ENCODE data around the gene ST8SIA4. TPM values are rescaled to one million over a fixed set of nuclear protein-coding genes. Genes with fewer than 3 reads are reported as not detected.

ST8SIA4 gene
- total RNA-seq, 1 experiment from 2014 or later: 0.47 TPM

DNA sequence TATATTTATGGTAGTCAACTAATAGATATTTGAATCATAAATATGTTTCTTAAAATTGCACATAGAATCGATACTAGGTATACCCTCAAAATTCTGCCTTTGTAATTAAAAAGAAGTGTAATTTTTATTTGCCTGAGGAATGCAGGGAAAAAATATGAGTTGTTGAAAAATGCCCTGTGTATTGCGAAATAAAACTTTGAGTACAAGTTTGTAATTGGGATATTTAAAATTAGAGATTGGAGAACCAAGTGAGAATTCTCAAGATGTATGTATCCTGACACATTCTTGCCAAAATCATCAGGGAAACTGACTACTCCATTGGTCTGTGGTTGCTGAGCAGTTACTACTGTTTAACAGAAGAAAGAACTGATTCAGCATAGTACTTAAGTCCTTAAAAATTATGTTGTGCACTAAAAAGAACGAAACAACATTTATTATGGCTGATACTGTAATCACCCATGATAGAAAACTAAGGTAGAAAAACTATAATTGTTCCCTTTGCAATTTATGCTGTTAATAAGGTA lies 36.0 kb downstream of the ST8SIA4 start:
- no peak for TF ChIP-seq EZH2 (IDR thresholded peaks at IDR 0.05; ENCODE audit: borderline replicate concordance, low read depth, low read length, poor library complexity, severe bottlenecking)
- TF ChIP-seq, protein P1, sequence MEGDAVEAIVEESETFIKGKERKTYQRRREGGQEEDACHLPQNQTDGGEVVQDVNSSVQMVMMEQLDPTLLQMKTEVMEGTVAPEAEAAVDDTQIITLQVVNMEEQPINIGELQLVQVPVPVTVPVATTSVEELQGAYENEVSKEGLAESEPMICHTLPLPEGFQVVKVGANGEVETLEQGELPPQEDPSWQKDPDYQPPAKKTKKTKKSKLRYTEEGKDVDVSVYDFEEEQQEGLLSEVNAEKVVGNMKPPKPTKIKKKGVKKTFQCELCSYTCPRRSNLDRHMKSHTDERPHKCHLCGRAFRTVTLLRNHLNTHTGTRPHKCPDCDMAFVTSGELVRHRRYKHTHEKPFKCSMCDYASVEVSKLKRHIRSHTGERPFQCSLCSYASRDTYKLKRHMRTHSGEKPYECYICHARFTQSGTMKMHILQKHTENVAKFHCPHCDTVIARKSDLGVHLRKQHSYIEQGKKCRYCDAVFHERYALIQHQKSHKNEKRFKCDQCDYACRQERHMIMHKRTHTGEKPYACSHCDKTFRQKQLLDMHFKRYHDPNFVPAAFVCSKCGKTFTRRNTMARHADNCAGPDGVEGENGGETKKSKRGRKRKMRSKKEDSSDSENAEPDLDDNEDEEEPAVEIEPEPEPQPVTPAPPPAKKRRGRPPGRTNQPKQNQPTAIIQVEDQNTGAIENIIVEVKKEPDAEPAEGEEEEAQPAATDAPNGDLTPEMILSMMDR (conservative IDR thresholded peaks at IDR 0.05; ENCODE audit: low read depth, low read length): no peak
- intact Hi-C loops (cut with micrococcal nuclease; ENCODE audit: unreplicated experiment): no loop called here

DNA sequence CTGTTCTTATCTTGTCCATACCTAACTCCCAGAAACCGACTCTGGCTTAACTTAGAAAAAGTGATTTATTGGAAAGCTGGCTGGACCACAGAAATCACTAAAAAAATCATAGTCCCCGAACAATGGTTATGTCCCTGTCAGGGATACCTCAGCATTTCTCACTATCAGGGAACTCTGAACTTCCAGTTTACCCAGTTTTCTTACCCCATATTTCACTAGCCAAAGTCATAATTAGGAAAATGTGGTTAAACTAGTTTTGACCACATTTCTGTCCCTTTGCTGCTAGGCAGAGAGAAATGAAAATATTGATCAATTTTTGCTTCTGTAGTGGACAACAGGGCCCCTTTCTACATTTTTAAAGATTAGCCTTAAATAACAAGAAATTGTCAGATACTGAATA lies 38.2 kb downstream of the ST8SIA4 start:
- Histone ChIP-seq H3K36me3 (ENCODE audit: insufficient read depth, low read length, poor library complexity, severe bottlenecking) (no peaks in the 10 kb centered on the region), H3K27ac (ENCODE audit: low read depth, low read length, poor library complexity, severe bottlenecking) (no peak overlapping the region), H3K4me1 (ENCODE audit: insufficient read depth, low read length, poor library complexity, severe bottlenecking) (no peaks in the 10 kb centered on the region), H3K9me3 (ENCODE audit: low read depth, low read length, poor library complexity, severe bottlenecking) (no peaks in the 10 kb centered on the region), H3K4me3 (ENCODE audit: low read depth, low read length, poor library complexity, severe bottlenecking) (no peak overlapping the region), H3K27me3 (replicated peaks; ENCODE audit: insufficient read depth, low read depth, low read length, poor library complexity) (no peaks in the 10 kb centered on the region)
- ChIA-PET POLR2A (ENCODE audit: low non-redundant PET) (no interaction called here), CTCF (no interaction called here)
- no peak for TF ChIP-seq EZH2 (IDR thresholded peaks at IDR 0.05; ENCODE audit: borderline replicate concordance, low read depth, low read length, poor library complexity, severe bottlenecking)
- TF ChIP-seq, protein P1 (conservative IDR thresholded peaks at IDR 0.05; ENCODE audit: low read depth, low read length): no peak
- BruUV-seq (replicated peaks): no TSS peak
- intact Hi-C loops (cut with micrococcal nuclease; ENCODE audit: unreplicated experiment): no loop called here
- no peak for DNase-seq (ENCODE audit: low spot score)

More for the DNA sequence above, 36.0 kb downstream of the ST8SIA4 start:
- ChIA-PET POLR2A (ENCODE audit: low non-redundant PET) (no interaction called here), CTCF (no interaction called here)
- Histone ChIP-seq H3K27ac (ENCODE audit: low read depth, low read length, poor library complexity, severe bottlenecking) (no peak overlapping the region), H3K4me1 (ENCODE audit: insufficient read depth, low read length, poor library complexity, severe bottlenecking) (no peaks in the 10 kb centered on the region), H3K4me3 (ENCODE audit: low read depth, low read length, poor library complexity, severe bottlenecking) (no peak overlapping the region), H3K9me3 (ENCODE audit: low read depth, low read length, poor library complexity, severe bottlenecking) (no peaks in the 10 kb centered on the region), H3K27me3 (replicated peaks; ENCODE audit: insufficient read depth, low read depth, low read length, poor library complexity) (no peaks in the 10 kb centered on the region), H3K36me3 (ENCODE audit: insufficient read depth, low read length, poor library complexity, severe bottlenecking) (no peaks in the 10 kb centered on the region)
- BruUV-seq (replicated peaks): no TSS peak
- DNase-seq (ENCODE audit: low spot score): no peak

DNA sequence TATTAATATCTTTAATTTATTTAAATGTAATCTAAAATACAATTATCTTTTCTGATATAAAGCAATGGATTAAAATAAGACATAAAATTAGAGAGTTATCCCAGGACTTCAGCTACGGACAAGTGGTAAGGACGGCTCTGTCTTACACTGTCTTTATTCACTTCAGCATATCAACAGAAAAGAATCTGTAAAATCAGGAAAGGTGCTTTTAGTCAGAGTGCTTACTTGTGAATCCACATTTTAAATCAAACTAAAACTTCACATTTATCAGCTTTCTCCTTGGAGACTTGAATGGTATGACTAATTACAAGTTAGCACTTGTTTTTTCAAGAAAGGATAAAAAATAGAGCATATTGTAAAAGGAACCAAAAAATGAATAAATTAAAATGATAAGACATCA lies 39.3 kb downstream of the ST8SIA4 start:
- ChIA-PET POLR2A (ENCODE audit: low non-redundant PET) (no interaction called here), CTCF (no interaction called here)
- Histone ChIP-seq H3K9me3 (ENCODE audit: low read depth, low read length, poor library complexity, severe bottlenecking) (no peaks in the 10 kb centered on the region), H3K36me3 (ENCODE audit: insufficient read depth, low read length, poor library complexity, severe bottlenecking) (no peaks in the 10 kb centered on the region), H3K27me3 (replicated peaks; ENCODE audit: insufficient read depth, low read depth, low read length, poor library complexity) (no peaks in the 10 kb centered on the region), H3K4me1 (ENCODE audit: insufficient read depth, low read length, poor library complexity, severe bottlenecking) (no peaks in the 10 kb centered on the region), H3K27ac (ENCODE audit: low read depth, low read length, poor library complexity, severe bottlenecking) (no peak overlapping the region), H3K4me3 (ENCODE audit: low read depth, low read length, poor library complexity, severe bottlenecking) (no peak overlapping the region)
- no TSS peak for BruUV-seq (replicated peaks)
- TF ChIP-seq EZH2 (IDR thresholded peaks at IDR 0.05; ENCODE audit: borderline replicate concordance, low read depth, low read length, poor library complexity, severe bottlenecking): no peak
- intact Hi-C loops (cut with micrococcal nuclease; ENCODE audit: unreplicated experiment): no loop called here
- no peak for DNase-seq (ENCODE audit: low spot score)

DNA sequence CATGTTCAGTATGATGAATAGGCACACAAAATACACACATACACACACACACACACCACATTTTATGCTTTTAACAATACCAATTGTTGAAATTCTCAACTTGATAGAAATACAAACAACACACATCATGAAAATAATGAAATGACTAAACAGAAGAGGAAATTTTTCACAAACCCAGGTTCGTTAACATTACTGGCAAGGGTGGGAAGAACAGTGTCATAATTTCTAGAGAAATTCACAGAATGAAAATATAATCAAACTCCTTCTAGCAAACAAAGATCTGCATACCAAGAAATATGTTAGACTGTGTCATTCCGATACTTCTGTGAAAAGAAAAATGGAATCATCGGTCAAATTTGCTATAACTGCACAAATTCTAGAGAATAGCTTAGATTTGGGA lies 41.9 kb downstream of the ST8SIA4 start:
- no peak overlapping the region for H3K27ac ChIP-seq (ENCODE audit: low read depth, low read length, poor library complexity, severe bottlenecking)
- intact Hi-C loops (cut with micrococcal nuclease; ENCODE audit: unreplicated experiment): no loop called here
- TF ChIP-seq, protein P1 (conservative IDR thresholded peaks at IDR 0.05; ENCODE audit: low read depth, low read length): no peak
- no peak for TF ChIP-seq EZH2 (IDR thresholded peaks at IDR 0.05; ENCODE audit: borderline replicate concordance, low read depth, low read length, poor library complexity, severe bottlenecking)
- POLR2A ChIA-PET (ENCODE audit: low non-redundant PET): no interaction called here
- H3K4me3 ChIP-seq (ENCODE audit: low read depth, low read length, poor library complexity, severe bottlenecking): no peak overlapping the region
- no TSS peak for BruUV-seq (replicated peaks)
- CTCF ChIA-PET: no interaction called here
- no peaks in the 10 kb centered on the region for H3K4me1 ChIP-seq (ENCODE audit: insufficient read depth, low read length, poor library complexity, severe bottlenecking)
- H3K36me3 ChIP-seq (ENCODE audit: insufficient read depth, low read length, poor library complexity, severe bottlenecking): no peaks in the 10 kb centered on the region
- no peak for DNase-seq (ENCODE audit: low spot score)
- H3K9me3 ChIP-seq (ENCODE audit: low read depth, low read length, poor library complexity, severe bottlenecking): no peaks in the 10 kb centered on the region
- no peaks in the 10 kb centered on the region for H3K27me3 ChIP-seq (replicated peaks; ENCODE audit: insufficient read depth, low read depth, low read length, poor library complexity)

All from A673 (cell line).